Endothelial cell of umbilical vein (primary cell): ENCODE data around the gene WHRN. TPM values are rescaled to one million over a fixed set of nuclear protein-coding genes. Genes with fewer than 3 reads are reported as not detected.
A peak's percentile ranks its signal among the peaks of the same experiment; 100 is the strongest.

Experiments
- BruUV-seq: library from RNA; stranded (reverse); fragments of 400-500 nt; replicated peaks from 2 replicates; lab custom pipeline; 2021; lab: Mats Ljungman, UMichigan
- CTCF ChIA-PET: fragments of 300-600, 350-600 bp; sonication (Branson Sonifier 250); formaldehyde crosslinking; loops from one replicate; lab custom pipeline; 2021; ENCODE audit warnings: antibody characterized with exemption, inconsistent platforms; lab: Charles Lee
- POLR2A ChIA-PET: fragments of 300-600, 350-600 bp; sonication (Branson Sonifier 250); formaldehyde crosslinking; loops from one replicate; lab custom pipeline; 2021; ENCODE audit warnings: antibody characterized with exemption, inconsistent platforms; lab: Charles Lee
- DNase-seq: peaks from one replicate; pipeline ENCODE4 v3.0.0-alpha.2; 2011; ENCODE audit warnings: low read depth, low spot score
- FAIRE-seq: peaks from 2 replicates; lab custom pipeline; 2011; peaks lifted over from hg19 to GRCh38; lab: Jason Lieb, UNC
- H2AFZ ChIP-seq: 2 replicates; pipeline ENCODE4 v1.6.0; 2012; ENCODE audit warnings: low read depth, low read length, control low read depth, inconsistent platforms
- H3K27ac ChIP-seq: 2 replicates; pipeline ENCODE4 v1.5.1; 2011; ENCODE audit warnings: low read depth, mild to moderate bottlenecking, control low read depth, low read length, moderate library complexity; ENCODE audit not compliant: insufficient read depth
- H3K27me3 ChIP-seq, 2 experiments: 2 replicates each; pipeline versions ENCODE4 v1.6.0 to v1.6.1; 2011; ENCODE audit warnings: low read length in 2 of 2, mixed read lengths in 1 of 2; ENCODE audit not compliant: control insufficient read depth in 2 of 2, insufficient read depth in 2 of 2
- H3K36me3 ChIP-seq, 2 experiments: 2 replicates in 1 of 2; 3 replicates in 1 of 2; pipeline ENCODE4 v1.5.1; 2011; ENCODE audit warnings: low read length in 2 of 2, mild to moderate bottlenecking in 1 of 2, moderate library complexity in 1 of 2; ENCODE audit not compliant: control insufficient read depth in 2 of 2, insufficient read depth in 2 of 2; ENCODE audit errors: extremely low read depth in 1 of 2
- H3K4me1 ChIP-seq: 3 replicates; pipeline ENCODE4 v1.5.1; 2011; ENCODE audit warnings: mild to moderate bottlenecking, low read length; ENCODE audit not compliant: control insufficient read depth, insufficient read depth; ENCODE audit errors: extremely low read depth
- H3K4me2 ChIP-seq: 2 replicates; pipeline ENCODE4 v1.6.1; 2011; ENCODE audit warnings: low read length, control low read depth, mixed read lengths; ENCODE audit not compliant: insufficient read depth
- H3K4me3 ChIP-seq, 3 experiments: fragments of 200-600 bp in 1 of 3; sonication (generic), shearing (Covaris generic) in 1 of 3; replicated peaks in 1 of 3; 2 replicates each; pipeline ENCODE4 v1.5.1; 2011 to 2016; ENCODE audit warnings: control low read depth in 3 of 3, low read length in 3 of 3, mild to moderate bottlenecking in 2 of 3, inconsistent platforms in 1 of 3, low read depth in 1 of 3, moderate library complexity in 1 of 3; ENCODE audit not compliant: insufficient read depth in 1 of 3
- H3K79me2 ChIP-seq: 2 replicates; pipeline ENCODE4 v1.6.0; 2012; ENCODE audit warnings: low read length, inconsistent platforms; ENCODE audit not compliant: control insufficient read depth, insufficient read depth
- H3K9ac ChIP-seq: replicated peaks from 2 replicates; pipeline ENCODE3; 2011; ENCODE audit warnings: low read length, control low read depth; ENCODE audit not compliant: insufficient read depth; ENCODE audit errors: extremely low read depth
- H3K9me1 ChIP-seq: replicated peaks from 3 replicates; pipeline ENCODE4 v1.6.0; 2011; ENCODE audit warnings: mild to moderate bottlenecking, low read length; ENCODE audit not compliant: control insufficient read depth, insufficient read depth; ENCODE audit errors: extremely low read depth
- H3K9me3 ChIP-seq: replicated peaks from 2 replicates; pipeline ENCODE4 v1.5.1; 2012; ENCODE audit warnings: low read length, inconsistent platforms; ENCODE audit not compliant: control insufficient read depth, insufficient read depth
- H4K20me1 ChIP-seq: replicated peaks from 2 replicates; pipeline ENCODE3; 2011; ENCODE audit warnings: mild to moderate bottlenecking, low read length; ENCODE audit not compliant: control insufficient read depth, insufficient read depth; ENCODE audit errors: extremely low read depth
- CTCF ChIP-seq, 2 donors: IDR thresholded peaks; 1 replicate in 1 of 2; 2 replicates in 1 of 2; pipeline ENCODE4 v1.5.1; 2011; ENCODE audit warnings: low read length in 2 of 2, mild to moderate bottlenecking in 2 of 2, moderate library complexity in 2 of 2, control low read depth in 1 of 2, inconsistent platforms in 1 of 2, low read depth in 1 of 2; ENCODE audit not compliant: insufficient read depth in 1 of 2; ENCODE audit errors: extremely low read depth in 1 of 2
- EZH2 ChIP-seq: IDR thresholded peaks from 2 replicates; pipeline ENCODE4 v1.6.1; 2012; ENCODE audit warnings: borderline replicate concordance, low read depth, mild to moderate bottlenecking, moderate library complexity, low read length, inconsistent platforms; ENCODE audit not compliant: severe bottlenecking
- FOS ChIP-seq: IDR thresholded peaks from 2 replicates; pipeline ENCODE4 v1.6.1; 2011; ENCODE audit warnings: mild to moderate bottlenecking, low read length, moderate library complexity, borderline replicate concordance; ENCODE audit not compliant: insufficient read depth
- JUN ChIP-seq: IDR thresholded peaks from 2 replicates; pipeline ENCODE4 v1.6.1; 2011; ENCODE audit warnings: borderline replicate concordance, low read depth; ENCODE audit not compliant: insufficient read length, insufficient read depth
- MYC ChIP-seq: IDR thresholded peaks from one replicate; pipeline ENCODE4 v1.6.1; 2011; ENCODE audit warnings: mild to moderate bottlenecking, low read depth, low read length
- POLR2A ChIP-seq: IDR thresholded peaks from 2 replicates; pipeline ENCODE4 v1.6.1; 2012; ENCODE audit warnings: low read depth, mild to moderate bottlenecking, control low read depth, low read length
- POLR2AphosphoS5 ChIP-seq: IDR thresholded peaks from 2 replicates; pipeline ENCODE4 v1.6.1; 2012; ENCODE audit warnings: low read depth, mild to moderate bottlenecking, control low read depth, low read length, moderate library complexity; ENCODE audit not compliant: insufficient read depth
- dilution Hi-C: fragments of 300-500 bp; cut with MboI; formaldehyde crosslinking; loops from one replicate; pipeline ENCODE4 v1.15.0; 2019; ENCODE audit warnings: low sequenced_read_pairs; ENCODE audit not compliant: extremely low pct_ligation_motif_present
- intact Hi-C: fragments of 100-400 bp; cut with micrococcal nuclease; formaldehyde crosslinking; loops from one replicate; pipeline ENCODE4 v1.10.0; 2022
- polyA plus RNA-seq, 4 experiments: library from polyadenylated mRNA; depleted of rRNA in 3 of 4; stranded (reverse) in 3 of 4; unstranded in 1 of 4; fragments of >200 nt; gene quantifications; 2 replicates each; pipeline versions ENCODE4 v1.2.1 to v1.2.3, GENCODE V29; 2011 to 2012; ENCODE audit warnings: missing spikeins in 1 of 4
- total RNA-seq: library from RNA; stranded (reverse); gene quantifications from 2 replicates; pipeline ENCODE4 v1.2.3, GENCODE V29; 2021

WHRN gene
- total and polyA plus RNA-seq, 2 donors (not counting 3 experiments of a cell fraction or from before 2014, with no cell fraction given), result 0.35 to 0.69 TPM

- no peak for FAIRE-seq
- intact Hi-C loops, result loop anchor here (2.0 kb wide), 1 partner anchor 50 kb away; no protein-coding TSS in a partner anchor
- Histone ChIP-seq H3K79me2 (peaks cover 6% of the 10 kb centered on the region), H3K9me1 (no peaks in the 10 kb centered on the region), H3K4me3 (no peak overlapping the region), H3K27ac (no peak overlapping the region), H3K9ac (no peak overlapping the region), H3K4me1 (peaks cover 31% of the 10 kb centered on the region), H3K9me3 (no peaks in the 10 kb centered on the region), H2AFZ (no peak overlapping the region), H3K36me3 (no peaks in the 10 kb centered on the region), H4K20me1 (no peaks in the 10 kb centered on the region), H3K4me2 (no peak overlapping the region), H3K27me3 (no peaks in the 10 kb centered on the region)
- no peak for DNase-seq
- BruUV-seq, result no TSS peak
- ChIA-PET CTCF (interaction anchor here (1.3 to 3.8 kb wide), 3 partner anchors 10 to 50 kb away, joined by 3 to 24 read pairs (median 11); no protein-coding TSS in a partner anchor), POLR2A (no interaction called here)
- dilution Hi-C loops, result no loop called here
- TF ChIP-seq FOS, result no peak
- no peak for TF ChIP-seq POLR2A
These were observed 116.4 kb downstream of the WHRN start for GRCh38 chr9:114388764-114389375.

GRCh38 chr9:114388357-114388682 is 117.0 kb downstream of the WHRN start:
- H3K36me3 ChIP-seq, result no peaks in the 10 kb centered on the region
- no peaks in the 10 kb centered on the region for H3K27me3 ChIP-seq
- H4K20me1 ChIP-seq, result no peaks in the 10 kb centered on the region
- H3K9ac ChIP-seq, result no peak overlapping the region
- H3K4me3 ChIP-seq, result peak overlapping the region in 1 of 3 experiments; percentile 68
- no peaks in the 10 kb centered on the region for H3K9me1 ChIP-seq
- H3K9me3 ChIP-seq, result no peaks in the 10 kb centered on the region
- peak overlapping the region; percentile 84 for H3K4me2 ChIP-seq
- H3K79me2 ChIP-seq, result peaks cover 6% of the 10 kb centered on the region
- BruUV-seq, result no TSS peak
- peaks cover 31% of the 10 kb centered on the region for H3K4me1 ChIP-seq
- peak overlapping the region; percentile 79 for H2AFZ ChIP-seq
- TF ChIP-seq POLR2AphosphoS5, result no peak
- no peak for TF ChIP-seq CTCF (IDR thresholded peaks at IDR 0.05; ENCODE audit: extremely low read depth in 1 of 2, insufficient read depth in 1 of 2, low read depth in 1 of 2, low read length in 2 of 2)
- no peak for TF ChIP-seq POLR2A
- no peak for TF ChIP-seq FOS
- no peak for TF ChIP-seq MYC
- TF ChIP-seq JUN, result no peak
- no peak for TF ChIP-seq EZH2
- CTCF ChIA-PET, result interaction anchor here (1.3 to 3.8 kb wide), 5 partner anchors 11 to 280 kb away, joined by 3 to 24 read pairs (median 5); no protein-coding TSS in a partner anchor
- peak overlapping the region; percentile 32 for H3K27ac ChIP-seq
- FAIRE-seq (no peak), DNase-seq (no peak)
- dilution Hi-C loops, result no loop called here
- intact Hi-C loops, result loop anchor here (2.0 kb wide), 1 partner anchor 50 kb away; no protein-coding TSS in a partner anchor
- POLR2A ChIA-PET, result no interaction called here
